ENCODE measurements around the gene MGAT4A.

- TF ChIP-seq, protein P1, sequence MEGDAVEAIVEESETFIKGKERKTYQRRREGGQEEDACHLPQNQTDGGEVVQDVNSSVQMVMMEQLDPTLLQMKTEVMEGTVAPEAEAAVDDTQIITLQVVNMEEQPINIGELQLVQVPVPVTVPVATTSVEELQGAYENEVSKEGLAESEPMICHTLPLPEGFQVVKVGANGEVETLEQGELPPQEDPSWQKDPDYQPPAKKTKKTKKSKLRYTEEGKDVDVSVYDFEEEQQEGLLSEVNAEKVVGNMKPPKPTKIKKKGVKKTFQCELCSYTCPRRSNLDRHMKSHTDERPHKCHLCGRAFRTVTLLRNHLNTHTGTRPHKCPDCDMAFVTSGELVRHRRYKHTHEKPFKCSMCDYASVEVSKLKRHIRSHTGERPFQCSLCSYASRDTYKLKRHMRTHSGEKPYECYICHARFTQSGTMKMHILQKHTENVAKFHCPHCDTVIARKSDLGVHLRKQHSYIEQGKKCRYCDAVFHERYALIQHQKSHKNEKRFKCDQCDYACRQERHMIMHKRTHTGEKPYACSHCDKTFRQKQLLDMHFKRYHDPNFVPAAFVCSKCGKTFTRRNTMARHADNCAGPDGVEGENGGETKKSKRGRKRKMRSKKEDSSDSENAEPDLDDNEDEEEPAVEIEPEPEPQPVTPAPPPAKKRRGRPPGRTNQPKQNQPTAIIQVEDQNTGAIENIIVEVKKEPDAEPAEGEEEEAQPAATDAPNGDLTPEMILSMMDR (IDR thresholded peaks at IDR 0.05): no peak
- TF ChIP-seq POLR2A (IDR thresholded peaks at IDR 0.05): no peak
These were observed 148.4 kb downstream of the MGAT4A start for GRCh38 chr2:98582523-98582922.

Data from esophagus squamous epithelium (tissue), 4 donors.